Fibroblast of lung (primary cell): ENCODE measurements around the gene FUNDC2. TPM values are rescaled to one million over a fixed set of nuclear protein-coding genes. Genes with fewer than 3 reads are reported as not detected.

Experiments
- DNase-seq, 2 donors: peaks; one replicate each; pipeline versions ENCODE4 v3.0.0 to v3.0.0-alpha.2; 2010; ENCODE audit warnings: low read depth in 2 of 2
- H2AFZ ChIP-seq: 2 replicates; pipeline ENCODE4 v1.5.1; 2012; ENCODE audit warnings: low read length, control low read depth, inconsistent platforms
- H3K27ac ChIP-seq: 2 replicates; pipeline ENCODE4 v1.5.1; 2011; ENCODE audit warnings: low read length, control low read depth; ENCODE audit not compliant: insufficient read depth
- H3K27me3 ChIP-seq: 2 replicates; pipeline ENCODE4 v1.5.1; 2011; ENCODE audit warnings: mild to moderate bottlenecking, low read length; ENCODE audit not compliant: control insufficient read depth, insufficient read depth
- H3K36me3 ChIP-seq: 2 replicates; pipeline ENCODE4 v1.5.1; 2011; ENCODE audit warnings: low read length; ENCODE audit not compliant: control insufficient read depth, insufficient read depth
- H3K4me1 ChIP-seq: 2 replicates; pipeline ENCODE4 v1.5.1; 2011; ENCODE audit warnings: low read length; ENCODE audit not compliant: control insufficient read depth, insufficient read depth; ENCODE audit errors: extremely low read depth
- H3K4me2 ChIP-seq: 2 replicates; pipeline ENCODE4 v1.5.1; 2011; ENCODE audit warnings: low read length, control low read depth; ENCODE audit not compliant: insufficient read depth; ENCODE audit errors: extremely low read depth
- H3K4me3 ChIP-seq, 4 experiments: fragments of 200-600 bp in 1 of 4; sonication (generic) in 1 of 4; replicated peaks in 1 of 4; 2 replicates each; pipeline ENCODE4 v1.5.1; 2011 to 2016; ENCODE audit warnings: low read length in 4 of 4, low read depth in 3 of 4, mild to moderate bottlenecking in 3 of 4, control low read depth in 2 of 4, inconsistent platforms in 1 of 4, mixed read lengths in 1 of 4; ENCODE audit not compliant: insufficient read depth in 1 of 4; ENCODE audit errors: control extremely low read depth in 1 of 4
- H3K79me2 ChIP-seq: 2 replicates; pipeline ENCODE4 v1.5.1; 2012; ENCODE audit warnings: mild to moderate bottlenecking, low read length, inconsistent platforms; ENCODE audit not compliant: control insufficient read depth, insufficient read depth
- H3K9ac ChIP-seq: 2 replicates; pipeline ENCODE4 v1.5.1; 2011; ENCODE audit warnings: mild to moderate bottlenecking, low read length, control low read depth; ENCODE audit not compliant: insufficient read depth
- H3K9me3 ChIP-seq: 2 replicates; pipeline ENCODE4 v1.5.1; 2012; ENCODE audit warnings: low read depth, low read length; ENCODE audit not compliant: control insufficient read depth, insufficient read depth
- H4K20me1 ChIP-seq: 2 replicates; pipeline ENCODE4 v1.5.1; 2011; ENCODE audit warnings: low read length; ENCODE audit not compliant: control insufficient read depth, insufficient read depth; ENCODE audit errors: extremely low read depth
- EZH2 ChIP-seq: IDR thresholded peaks from 2 replicates; pipeline ENCODE4 v1.5.1; 2012; ENCODE audit warnings: low read length, control low read depth, mild to moderate bottlenecking; ENCODE audit errors: missing control alignments
- polyA plus RNA-seq, 2 donors: library from polyadenylated mRNA; depleted of rRNA in 1 of 2; stranded (reverse) in 1 of 2; unstranded in 1 of 2; fragments of >200 nt; gene quantifications; 2 replicates each; pipeline ENCODE4 v1.2.1, GENCODE V29; 2011 to 2012; ENCODE audit warnings: missing spikeins in 1 of 2
- total RNA-seq: library from RNA; depleted of rRNA; stranded (reverse); fragments of >200 nt; gene quantifications from 2 replicates; pipeline ENCODE4 v1.2.1, GENCODE V29; 2014
- TF ChIP-seq, protein P1 (sequence below), 2 donors: IDR thresholded peaks in 1 of 2; conservative IDR thresholded peaks in 1 of 2; 1 replicate in 1 of 2; 2 replicates in 1 of 2; pipeline ENCODE4 v1.5.1; 2011 to 2012; ENCODE audit warnings: low read length in 2 of 2, control low read depth in 1 of 2, inconsistent platforms in 1 of 2, low read depth in 1 of 2, mild to moderate bottlenecking in 1 of 2

The FUNDC2 gene
- total and polyA plus RNA-seq, 2 donors (not counting 1 experiment from before 2014, with no cell fraction given) = 18.3 to 97.1 TPM

DNA sequence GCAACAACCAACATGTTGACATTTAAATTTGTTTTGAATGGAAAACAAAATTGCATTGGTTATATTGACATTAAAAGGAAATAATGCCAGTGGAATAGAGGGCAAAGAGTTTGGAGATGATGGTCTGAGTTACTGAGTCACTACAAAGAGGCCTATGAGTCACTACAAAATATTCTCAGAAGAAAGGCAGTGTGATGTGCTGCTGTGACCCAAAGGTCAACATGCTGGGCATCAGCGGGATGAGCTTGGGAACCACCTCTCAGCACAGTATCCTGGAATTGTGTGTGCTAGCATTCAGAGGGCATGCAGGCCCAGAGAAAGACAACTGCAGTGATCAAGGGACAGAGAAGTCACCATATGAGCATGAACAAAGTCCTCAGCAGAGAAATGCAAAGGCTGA lies 41.5 kb downstream of the FUNDC2 start:
- H3K9ac ChIP-seq = no peak overlapping the region
- H3K9me3 ChIP-seq = no peaks in the 10 kb centered on the region
- H3K4me3 ChIP-seq = no peak overlapping the region
- H3K27me3 ChIP-seq = no peaks in the 10 kb centered on the region
- TF ChIP-seq, protein P1, sequence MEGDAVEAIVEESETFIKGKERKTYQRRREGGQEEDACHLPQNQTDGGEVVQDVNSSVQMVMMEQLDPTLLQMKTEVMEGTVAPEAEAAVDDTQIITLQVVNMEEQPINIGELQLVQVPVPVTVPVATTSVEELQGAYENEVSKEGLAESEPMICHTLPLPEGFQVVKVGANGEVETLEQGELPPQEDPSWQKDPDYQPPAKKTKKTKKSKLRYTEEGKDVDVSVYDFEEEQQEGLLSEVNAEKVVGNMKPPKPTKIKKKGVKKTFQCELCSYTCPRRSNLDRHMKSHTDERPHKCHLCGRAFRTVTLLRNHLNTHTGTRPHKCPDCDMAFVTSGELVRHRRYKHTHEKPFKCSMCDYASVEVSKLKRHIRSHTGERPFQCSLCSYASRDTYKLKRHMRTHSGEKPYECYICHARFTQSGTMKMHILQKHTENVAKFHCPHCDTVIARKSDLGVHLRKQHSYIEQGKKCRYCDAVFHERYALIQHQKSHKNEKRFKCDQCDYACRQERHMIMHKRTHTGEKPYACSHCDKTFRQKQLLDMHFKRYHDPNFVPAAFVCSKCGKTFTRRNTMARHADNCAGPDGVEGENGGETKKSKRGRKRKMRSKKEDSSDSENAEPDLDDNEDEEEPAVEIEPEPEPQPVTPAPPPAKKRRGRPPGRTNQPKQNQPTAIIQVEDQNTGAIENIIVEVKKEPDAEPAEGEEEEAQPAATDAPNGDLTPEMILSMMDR (conservative IDR thresholded peaks at IDR 0.05 in 1 of 2, IDR thresholded peaks at IDR 0.05 in 1 of 2; ENCODE audit: low read depth in 1 of 2, low read length in 2 of 2) = no peak
- TF ChIP-seq EZH2 = no peak
- peaks cover 8% of the 10 kb centered on the region for H3K4me1 ChIP-seq
- DNase-seq = peak; percentile 63 to 64
- H3K36me3 ChIP-seq = no peaks in the 10 kb centered on the region
- H4K20me1 ChIP-seq = no peaks in the 10 kb centered on the region
- H3K27ac ChIP-seq = peak overlapping the region; percentile 38
- H3K4me2 ChIP-seq = peak overlapping the region; percentile 15
- peaks cover 19% of the 10 kb centered on the region for H3K79me2 ChIP-seq
- no peak overlapping the region for H2AFZ ChIP-seq

DNA sequence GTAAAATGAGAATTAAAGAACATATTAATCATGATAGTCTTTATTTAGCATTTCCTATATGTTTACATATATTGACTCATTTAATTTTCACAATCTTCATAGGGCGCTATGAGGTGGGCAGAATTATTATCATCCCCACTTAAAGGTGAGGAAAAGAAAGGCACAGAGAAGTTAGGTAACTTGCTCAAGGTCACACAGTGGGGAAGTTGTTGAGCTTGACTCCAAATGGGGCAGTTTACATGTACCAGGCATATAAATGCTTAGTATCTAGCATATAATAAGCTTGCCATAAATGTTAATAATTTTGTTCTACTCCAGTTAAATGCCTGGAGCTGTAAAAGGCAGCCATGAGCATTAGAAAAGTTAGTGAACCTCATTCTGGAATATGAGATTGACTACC lies 42.8 kb downstream of the FUNDC2 start:
- Histone ChIP-seq H3K4me3 (peak overlapping the region in 3 of 4 experiments; percentile 63 to 87 (median 68)), H3K9me3 (no peaks in the 10 kb centered on the region), H2AFZ (no peak overlapping the region), H4K20me1 (no peaks in the 10 kb centered on the region), H3K27ac (no peak overlapping the region), H3K4me1 (peaks cover 8% of the 10 kb centered on the region), H3K27me3 (no peaks in the 10 kb centered on the region), H3K9ac (no peak overlapping the region), H3K36me3 (peaks cover 4% of the 10 kb centered on the region), H3K79me2 (peaks cover 19% of the 10 kb centered on the region), H3K4me2 (peak overlapping the region; percentile 13)
- DNase-seq = no peak
- TF ChIP-seq EZH2 = no peak
- TF ChIP-seq, protein P1 (conservative IDR thresholded peaks at IDR 0.05 in 1 of 2, IDR thresholded peaks at IDR 0.05 in 1 of 2; ENCODE audit: low read depth in 1 of 2, low read length in 2 of 2) = no peak

DNA sequence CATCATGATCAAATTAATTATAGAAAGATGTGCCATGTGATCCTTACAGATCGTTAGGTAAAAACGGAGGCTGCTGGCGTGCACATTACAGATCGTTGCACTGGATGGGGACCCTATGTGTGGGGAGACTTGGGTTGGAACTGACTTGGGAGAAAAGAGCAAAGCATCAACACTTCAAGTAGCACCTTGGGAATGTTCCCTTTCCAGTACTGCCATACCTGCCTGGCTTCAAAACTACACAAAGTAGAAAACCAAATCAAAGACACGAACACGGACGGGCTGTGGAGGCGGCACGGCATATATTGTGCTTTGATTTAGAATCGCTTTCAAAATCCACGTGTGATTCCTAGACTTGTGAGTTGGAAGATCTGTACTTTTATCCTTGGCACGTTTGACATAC lies 43.4 kb downstream of the FUNDC2 start:
- no peaks in the 10 kb centered on the region for H4K20me1 ChIP-seq
- H3K27ac ChIP-seq = peak overlapping the region; percentile 80
- no peak overlapping the region for H2AFZ ChIP-seq
- peak overlapping the region; percentile 60 to 87 (median 66) for H3K4me3 ChIP-seq
- no peak overlapping the region for H3K9ac ChIP-seq
- H3K27me3 ChIP-seq = no peaks in the 10 kb centered on the region
- peaks cover 4% of the 10 kb centered on the region for H3K36me3 ChIP-seq
- no peak for TF ChIP-seq EZH2
- TF ChIP-seq, protein P1 (conservative IDR thresholded peaks at IDR 0.05 in 1 of 2, IDR thresholded peaks at IDR 0.05 in 1 of 2; ENCODE audit: low read depth in 1 of 2, low read length in 2 of 2) = no peak
- DNase-seq = no peak
- H3K4me2 ChIP-seq = peak overlapping the region; percentile 13
- H3K9me3 ChIP-seq = no peaks in the 10 kb centered on the region
- peaks cover 8% of the 10 kb centered on the region for H3K4me1 ChIP-seq
- H3K79me2 ChIP-seq = peaks cover 19% of the 10 kb centered on the region
